Astrocyte (in vitro differentiated cells and primary cell): ENCODE data around the gene TMEM178B.

ENCODE experiments used
- EZH2 ChIP-seq: IDR thresholded peaks from 2 replicates; pipeline ENCODE4 v1.6.1; 2012; ENCODE audit warnings: mild to moderate bottlenecking, low read length, inconsistent platforms; ENCODE audit not compliant: insufficient read depth
- TF ChIP-seq, protein P1 (sequence below): IDR thresholded peaks from 2 replicates; pipeline ENCODE4 v1.5.1; 2011; ENCODE audit warnings: low read depth, mild to moderate bottlenecking, inconsistent platforms, low read length, moderate library complexity; ENCODE audit not compliant: insufficient read depth

DNA sequence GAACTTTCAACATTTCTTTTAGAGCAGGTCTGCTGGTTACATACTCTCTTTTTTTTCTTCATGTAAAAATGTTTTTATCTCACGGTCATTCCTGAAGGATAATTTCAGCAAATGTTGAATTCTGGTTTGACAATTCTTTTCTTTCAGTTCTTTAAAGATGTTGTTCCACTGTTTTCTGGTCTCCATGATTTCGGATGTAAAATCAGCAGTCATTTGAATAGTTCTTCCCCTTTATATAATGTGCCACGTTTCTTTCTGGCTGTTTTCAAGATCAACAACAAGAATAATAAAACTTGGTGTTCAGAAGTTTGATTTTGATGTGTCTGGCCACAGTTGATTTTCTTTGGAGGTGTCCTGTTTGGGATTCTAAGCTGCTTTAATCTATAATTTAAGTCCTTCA is 45.1 kb upstream of the TMEM178B start:
- TF ChIP-seq, protein P1, sequence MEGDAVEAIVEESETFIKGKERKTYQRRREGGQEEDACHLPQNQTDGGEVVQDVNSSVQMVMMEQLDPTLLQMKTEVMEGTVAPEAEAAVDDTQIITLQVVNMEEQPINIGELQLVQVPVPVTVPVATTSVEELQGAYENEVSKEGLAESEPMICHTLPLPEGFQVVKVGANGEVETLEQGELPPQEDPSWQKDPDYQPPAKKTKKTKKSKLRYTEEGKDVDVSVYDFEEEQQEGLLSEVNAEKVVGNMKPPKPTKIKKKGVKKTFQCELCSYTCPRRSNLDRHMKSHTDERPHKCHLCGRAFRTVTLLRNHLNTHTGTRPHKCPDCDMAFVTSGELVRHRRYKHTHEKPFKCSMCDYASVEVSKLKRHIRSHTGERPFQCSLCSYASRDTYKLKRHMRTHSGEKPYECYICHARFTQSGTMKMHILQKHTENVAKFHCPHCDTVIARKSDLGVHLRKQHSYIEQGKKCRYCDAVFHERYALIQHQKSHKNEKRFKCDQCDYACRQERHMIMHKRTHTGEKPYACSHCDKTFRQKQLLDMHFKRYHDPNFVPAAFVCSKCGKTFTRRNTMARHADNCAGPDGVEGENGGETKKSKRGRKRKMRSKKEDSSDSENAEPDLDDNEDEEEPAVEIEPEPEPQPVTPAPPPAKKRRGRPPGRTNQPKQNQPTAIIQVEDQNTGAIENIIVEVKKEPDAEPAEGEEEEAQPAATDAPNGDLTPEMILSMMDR, result no peak
- TF ChIP-seq EZH2, result no peak
